ENCODE measurements around the gene MBOAT2. TPM values are rescaled to one million over a fixed set of nuclear protein-coding genes. Genes with fewer than 3 reads are reported as not detected.

Gene MBOAT2
- total RNA-seq, 1 experiment from 2014 or later = 16.8 TPM

DNA sequence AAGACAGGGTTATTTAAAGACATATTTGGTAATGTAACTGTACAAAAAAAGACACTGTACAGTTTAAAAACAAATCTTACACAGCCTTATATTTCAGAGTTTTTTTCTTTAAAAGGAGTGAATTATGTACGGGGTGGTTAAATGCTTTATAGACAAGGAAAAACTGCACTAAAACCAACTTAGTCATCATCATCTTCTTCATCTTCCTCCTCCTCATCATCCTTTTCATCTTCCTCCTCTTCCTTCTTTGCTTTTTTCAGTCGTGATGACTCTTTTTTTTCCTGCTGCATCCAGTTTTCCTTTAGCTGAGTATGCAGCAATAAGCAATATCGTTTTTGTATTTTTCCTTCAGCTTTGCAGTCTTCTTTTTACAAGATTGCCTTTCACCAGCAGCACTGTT, 14.6 kb upstream of the MBOAT2 start:
- RAD21 ChIA-PET (ENCODE audit: low non-redundant PET in 1 of 2, low total read pairs in 2 of 2, uncharacterized antibody in 2 of 2, unreplicated experiment in 2 of 2) = no interaction called here
- H3K4me3 ChIP-seq (replicated peaks in 1 of 2; ENCODE audit: low read depth in 1 of 2, low read length in 2 of 2) = no peak overlapping the region

More for the DNA sequence above, 14.6 kb upstream of the MBOAT2 start:
- Histone ChIP-seq H3K4me1 (ENCODE audit: control insufficient read depth in 1 of 2, insufficient read depth in 2 of 2, low read length in 2 of 2) (peaks cover 0 to 2% of the 10 kb centered on the region in 2 experiments; a peak in 1 of 4 replicates), H3K9me2 (ENCODE audit: insufficient read depth) (no peaks in the 10 kb centered on the region), H3K9ac (ENCODE audit: low read length) (no peak overlapping the region), H4K20me1 (ENCODE audit: insufficient read depth) (no peaks in the 10 kb centered on the region), H3K79me2 (ENCODE audit: insufficient read depth, low read length) (no peaks in the 10 kb centered on the region), H3K9me3 (ENCODE audit: control insufficient read depth in 1 of 2, insufficient read depth in 1 of 2, low read depth in 1 of 2, low read length in 2 of 2) (no peaks in the 10 kb centered on the region), H2AFZ (ENCODE audit: low read depth, low read length, poor library complexity, severe bottlenecking) (no peak overlapping the region), H3K4me2 (ENCODE audit: low read length) (no peak overlapping the region), H3K27ac (ENCODE audit: low read depth, low read length) (no peak overlapping the region), H3K27me3 (ENCODE audit: insufficient read depth, low read length) (no peaks in the 10 kb centered on the region), H3K36me3 (ENCODE audit: control insufficient read depth in 1 of 2, insufficient read depth in 2 of 2, low read length in 2 of 2) (no peaks in the 10 kb centered on the region)
- POLR2A ChIA-PET = no interaction called here
- BruUV-seq (replicated peaks) = no TSS peak
- CTCF ChIA-PET = no interaction called here
- no peak for DNase-seq (ENCODE audit: low read depth, low spot score)
- TF ChIP-seq JUND (IDR thresholded peaks at IDR 0.05) (no peak), ZNF274 (IDR thresholded peaks at IDR 0.05; ENCODE audit: low read depth, low read length) (no peak), EGR1 (IDR thresholded peaks at IDR 0.05; ENCODE audit: low read depth) (no peak), POLR2AphosphoS5 (IDR thresholded peaks at IDR 0.05; ENCODE audit: low read depth, low read length) (no peak), POLR2A (IDR thresholded peaks at IDR 0.05; ENCODE audit: borderline replicate concordance, extremely low read depth, insufficient read depth, insufficient read length) (no peak), EZH2 (IDR thresholded peaks at IDR 0.05) (no peak)
- TF ChIP-seq, protein P1, sequence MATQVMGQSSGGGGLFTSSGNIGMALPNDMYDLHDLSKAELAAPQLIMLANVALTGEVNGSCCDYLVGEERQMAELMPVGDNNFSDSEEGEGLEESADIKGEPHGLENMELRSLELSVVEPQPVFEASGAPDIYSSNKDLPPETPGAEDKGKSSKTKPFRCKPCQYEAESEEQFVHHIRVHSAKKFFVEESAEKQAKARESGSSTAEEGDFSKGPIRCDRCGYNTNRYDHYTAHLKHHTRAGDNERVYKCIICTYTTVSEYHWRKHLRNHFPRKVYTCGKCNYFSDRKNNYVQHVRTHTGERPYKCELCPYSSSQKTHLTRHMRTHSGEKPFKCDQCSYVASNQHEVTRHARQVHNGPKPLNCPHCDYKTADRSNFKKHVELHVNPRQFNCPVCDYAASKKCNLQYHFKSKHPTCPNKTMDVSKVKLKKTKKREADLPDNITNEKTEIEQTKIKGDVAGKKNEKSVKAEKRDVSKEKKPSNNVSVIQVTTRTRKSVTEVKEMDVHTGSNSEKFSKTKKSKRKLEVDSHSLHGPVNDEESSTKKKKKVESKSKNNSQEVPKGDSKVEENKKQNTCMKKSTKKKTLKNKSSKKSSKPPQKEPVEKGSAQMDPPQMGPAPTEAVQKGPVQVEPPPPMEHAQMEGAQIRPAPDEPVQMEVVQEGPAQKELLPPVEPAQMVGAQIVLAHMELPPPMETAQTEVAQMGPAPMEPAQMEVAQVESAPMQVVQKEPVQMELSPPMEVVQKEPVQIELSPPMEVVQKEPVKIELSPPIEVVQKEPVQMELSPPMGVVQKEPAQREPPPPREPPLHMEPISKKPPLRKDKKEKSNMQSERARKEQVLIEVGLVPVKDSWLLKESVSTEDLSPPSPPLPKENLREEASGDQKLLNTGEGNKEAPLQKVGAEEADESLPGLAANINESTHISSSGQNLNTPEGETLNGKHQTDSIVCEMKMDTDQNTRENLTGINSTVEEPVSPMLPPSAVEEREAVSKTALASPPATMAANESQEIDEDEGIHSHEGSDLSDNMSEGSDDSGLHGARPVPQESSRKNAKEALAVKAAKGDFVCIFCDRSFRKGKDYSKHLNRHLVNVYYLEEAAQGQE (IDR thresholded peaks at IDR 0.05; ENCODE audit: low read depth) = no peak
- TF ChIP-seq, protein P2, sequence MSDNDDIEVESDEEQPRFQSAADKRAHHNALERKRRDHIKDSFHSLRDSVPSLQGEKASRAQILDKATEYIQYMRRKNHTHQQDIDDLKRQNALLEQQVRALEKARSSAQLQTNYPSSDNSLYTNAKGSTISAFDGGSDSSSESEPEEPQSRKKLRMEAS (IDR thresholded peaks at IDR 0.05) = no peak
- no peak for ATAC-seq
- intact Hi-C loops (cut with micrococcal nuclease) = no loop called here

Data from HCT116 (cell line).